ENCODE measurements around the gene ZNF81. TPM values are rescaled to one million over a fixed set of nuclear protein-coding genes. Genes with fewer than 3 reads are reported as not detected.
"Not testable (repeated sequence)": the region's sequence is repeated elsewhere in the genome, so short reads cannot be mapped to it uniquely, and the experiment has no call there.

The ZNF81 gene
- total and polyA plus RNA-seq, 5 experiments from 2014 or later, result 1.5 to 13.3 (median 4.8) TPM

DNA sequence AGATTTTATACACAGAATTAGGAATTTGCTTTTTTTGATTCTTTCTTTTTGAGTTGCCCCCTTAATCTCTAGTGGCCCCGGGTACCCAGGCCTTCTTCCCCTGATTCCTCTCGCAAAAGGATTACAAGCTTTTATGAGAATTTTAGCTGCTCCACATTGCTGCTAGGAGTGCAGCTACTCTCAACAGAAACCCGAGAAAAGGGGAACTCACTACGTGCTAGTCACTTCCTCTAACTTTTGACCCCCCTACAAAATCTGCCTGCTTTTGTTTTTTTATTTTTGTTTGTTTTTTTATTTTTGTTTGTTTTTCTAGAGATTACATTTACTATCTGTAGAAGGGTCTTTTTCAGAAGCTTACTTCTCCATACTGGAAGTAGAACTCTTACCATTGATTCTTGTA is 64.1 kb downstream of the ZNF81 start:
- DNase-seq (no peak), ATAC-seq (no peak)
- peaks cover 5 to 41% (median 32%) of the 10 kb centered on the region in 3 donors for H3K36me3 Mint-ChIP-seq
- POLR2A ChIA-PET, result no interaction called here
- H3K4me3 Mint-ChIP-seq, result no peak overlapping the region
- H3K9me3 Mint-ChIP-seq, result peaks cover 0 to 2% (median 0%) of the 10 kb centered on the region in 9 donors
- no peaks in the 10 kb centered on the region for H3K27me3 Mint-ChIP-seq
- no peak overlapping the region for H3K27ac Mint-ChIP-seq
- H3K4me1 Mint-ChIP-seq, result peaks cover 0 to 5% (median under 1%) of the 10 kb centered on the region in 4 donors

DNA sequence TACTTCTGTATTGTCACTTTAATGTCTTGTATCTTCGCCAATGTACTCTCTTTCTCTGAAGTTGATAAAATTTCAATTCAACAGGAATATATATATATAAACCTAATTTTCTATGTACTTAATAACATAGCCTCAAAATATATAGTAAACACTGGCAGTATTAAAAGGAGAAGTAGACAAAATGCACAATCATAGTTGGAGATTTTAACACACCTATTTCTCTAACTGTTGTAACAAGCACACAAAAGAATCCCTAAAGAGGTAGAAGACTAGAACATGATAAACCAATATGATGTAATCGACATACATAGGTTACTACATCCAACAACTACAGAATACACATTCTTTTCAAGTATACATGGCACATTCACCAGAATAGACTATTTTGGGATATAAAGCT is 65.5 kb downstream of the ZNF81 start:
- DNase-seq (no peak), ATAC-seq (no peak)
- POLR2A ChIA-PET, result no interaction called here
- Mint-ChIP-seq H3K27ac (no peak overlapping the region), H3K27me3 (no peaks in the 10 kb centered on the region), H3K4me3 (no peak overlapping the region), H3K36me3 (peaks cover 5 to 29% (median 22%) of the 10 kb centered on the region in 3 donors), H3K9me3 (peaks cover 0 to 2% (median 0%) of the 10 kb centered on the region in 9 donors), H3K4me1 (peaks cover 0 to 5% (median under 1%) of the 10 kb centered on the region in 4 donors)

DNA sequence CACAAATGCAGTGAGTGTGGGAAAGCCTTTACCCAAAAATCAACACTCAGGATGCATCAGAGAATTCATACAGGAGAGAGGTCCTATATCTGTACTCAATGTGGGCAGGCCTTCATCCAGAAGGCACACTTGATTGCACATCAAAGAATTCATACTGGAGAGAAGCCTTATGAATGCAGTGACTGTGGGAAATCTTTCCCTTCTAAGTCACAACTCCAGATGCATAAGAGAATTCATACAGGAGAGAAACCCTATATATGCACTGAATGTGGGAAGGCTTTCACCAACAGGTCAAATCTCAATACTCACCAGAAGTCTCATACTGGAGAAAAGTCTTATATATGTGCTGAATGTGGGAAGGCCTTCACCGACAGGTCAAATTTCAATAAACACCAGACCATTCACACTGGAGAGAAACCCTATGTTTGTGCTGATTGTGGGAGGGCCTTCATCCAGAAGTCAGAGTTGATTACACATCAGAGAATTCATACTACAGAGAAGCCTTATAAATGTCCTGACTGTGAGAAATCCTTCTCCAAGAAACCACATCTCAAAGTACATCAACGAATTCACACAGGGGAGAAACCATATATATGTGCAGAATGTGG is 79.3 kb downstream of the ZNF81 start:
- POLR2A ChIA-PET, result no interaction called here
- Mint-ChIP-seq H3K27me3 (no peaks in the 10 kb centered on the region), H3K9me3 (peaks cover 0 to 90% (median 31%) of the 10 kb centered on the region in 9 donors), H3K4me3 (no peak overlapping the region), H3K36me3 (peaks cover 31 to 66% (median 59%) of the 10 kb centered on the region in 3 donors), H3K27ac (no peak overlapping the region), H3K4me1 (no peaks in the 10 kb centered on the region)
- ATAC-seq (no peak), DNase-seq (no peak)

DNA sequence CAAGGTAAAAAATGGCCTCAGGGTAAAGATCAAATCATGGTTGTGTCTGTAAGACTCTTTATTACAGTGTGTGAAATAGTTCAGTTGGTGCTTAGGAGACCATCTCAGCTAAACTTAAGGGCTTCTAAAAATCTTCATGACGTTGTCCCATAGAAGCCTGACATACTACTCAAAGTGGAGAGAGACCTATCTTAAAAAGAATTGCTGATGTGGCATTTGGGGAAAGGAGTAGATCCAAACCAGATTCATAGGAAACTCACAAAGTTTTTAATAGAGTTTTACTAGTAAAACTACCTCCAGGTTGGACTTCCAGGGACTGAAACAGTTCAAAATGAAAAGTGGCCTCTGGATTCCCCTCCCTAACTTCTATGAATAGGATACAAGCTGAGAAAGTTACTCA is 81.6 kb downstream of the ZNF81 start:
- POLR2A ChIA-PET, result no interaction called here
- no peaks in the 10 kb centered on the region for H3K4me1 Mint-ChIP-seq
- H3K27me3 Mint-ChIP-seq, result no peaks in the 10 kb centered on the region
- peaks cover 0 to 84% (median 34%) of the 10 kb centered on the region in 9 donors for H3K9me3 Mint-ChIP-seq
- DNase-seq, result no peak
- H3K27ac Mint-ChIP-seq, result no peak overlapping the region
- no peak for ATAC-seq
- no peak overlapping the region for H3K4me3 Mint-ChIP-seq
- peaks cover 24 to 62% (median 50%) of the 10 kb centered on the region in 3 donors for H3K36me3 Mint-ChIP-seq

DNA sequence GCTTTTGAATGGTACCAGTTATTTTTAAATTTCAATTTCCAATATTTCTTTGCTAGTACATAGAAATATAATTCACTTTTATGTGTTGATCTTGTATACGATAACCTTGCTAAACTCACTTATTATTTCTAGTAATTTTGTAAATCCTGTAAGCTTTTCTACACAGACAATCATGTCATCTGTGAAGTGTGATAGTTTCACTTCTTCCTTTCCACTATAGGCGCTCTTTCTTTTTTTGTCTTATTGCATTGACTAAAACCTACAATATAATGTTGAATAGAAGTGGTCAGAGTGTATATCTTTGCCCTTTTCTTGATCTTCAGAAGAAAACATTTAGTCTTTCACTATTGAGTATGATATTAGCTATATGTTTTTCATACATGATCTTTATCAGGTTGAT is 90.5 kb downstream of the ZNF81 start:
- ATAC-seq (no peak), DNase-seq (no peak)
- Mint-ChIP-seq H3K27ac (no peak overlapping the region), H3K4me3 (no peak overlapping the region), H3K9me3 (peaks cover 0 to 5% (median 0%) of the 10 kb centered on the region in 9 donors), H3K27me3 (no peaks in the 10 kb centered on the region), H3K4me1 (peaks cover 0 to 5% (median 0%) of the 10 kb centered on the region in 4 donors), H3K36me3 (peaks cover 0 to under 1% (median 0%) of the 10 kb centered on the region in 3 donors)
- POLR2A ChIA-PET, result no interaction called here

DNA sequence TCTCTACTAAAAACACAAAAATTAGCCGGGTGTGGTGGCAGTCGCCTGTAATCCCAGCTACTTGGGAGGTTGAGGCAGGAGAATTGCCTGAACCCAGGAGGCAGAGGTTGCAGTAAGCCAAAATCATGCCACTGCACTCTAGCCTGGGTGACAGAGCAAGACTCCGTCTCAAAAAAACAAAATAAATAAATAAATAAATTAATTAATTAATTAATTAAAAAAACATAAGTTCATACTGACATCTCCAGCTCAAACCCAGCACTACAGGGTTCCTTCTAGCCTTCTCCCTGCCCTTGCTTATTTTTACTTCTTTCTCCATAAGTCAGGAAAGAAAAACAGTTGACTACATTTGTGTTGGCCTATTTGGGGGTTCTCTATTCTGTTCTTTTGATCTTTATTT is 95.3 kb downstream of the ZNF81 start:
- not testable (repeated sequence) for H3K27ac Mint-ChIP-seq, H3K27me3 Mint-ChIP-seq

DNA sequence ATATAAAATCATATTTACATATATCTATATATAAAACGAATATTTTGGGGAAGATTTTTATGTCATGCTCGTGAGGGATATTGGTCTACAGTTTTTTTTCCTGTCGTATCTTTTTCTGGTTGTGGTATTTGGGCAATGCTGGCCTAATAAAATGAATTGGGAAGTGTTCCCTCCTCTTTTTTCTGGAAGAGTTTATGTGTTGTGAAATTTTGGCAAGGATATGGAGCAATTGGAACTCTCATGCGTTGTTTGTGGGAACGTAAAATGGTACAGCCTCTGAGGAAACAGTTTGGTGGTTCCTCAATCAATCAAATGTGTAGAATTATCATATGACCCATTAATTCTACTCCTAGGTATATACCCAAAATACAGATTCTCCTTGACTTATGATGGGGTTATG is 97.2 kb downstream of the ZNF81 start:
- Mint-ChIP-seq H3K4me1 (peaks cover 2 to 11% (median 8%) of the 10 kb centered on the region in 4 donors), H3K36me3 (no peaks in the 10 kb centered on the region), H3K4me3 (no peak overlapping the region), H3K27ac (no peak overlapping the region), H3K9me3 (peaks cover 0 to 2% (median 0%) of the 10 kb centered on the region in 9 donors), H3K27me3 (peaks cover 0 to 2% (median 0%) of the 10 kb centered on the region in 5 donors)
- DNase-seq (no peak), ATAC-seq (no peak)
- POLR2A ChIA-PET, result no interaction called here

More for the DNA sequence above, 95.3 kb downstream of the ZNF81 start:
- DNase-seq, H3K9me3 Mint-ChIP-seq, H3K4me3 Mint-ChIP-seq, ATAC-seq, H3K36me3 Mint-ChIP-seq, POLR2A ChIA-PET: not testable (repeated sequence)
- peaks cover 2 to 12% (median 8%) of the 10 kb centered on the region in 4 donors for H3K4me1 Mint-ChIP-seq

DNA sequence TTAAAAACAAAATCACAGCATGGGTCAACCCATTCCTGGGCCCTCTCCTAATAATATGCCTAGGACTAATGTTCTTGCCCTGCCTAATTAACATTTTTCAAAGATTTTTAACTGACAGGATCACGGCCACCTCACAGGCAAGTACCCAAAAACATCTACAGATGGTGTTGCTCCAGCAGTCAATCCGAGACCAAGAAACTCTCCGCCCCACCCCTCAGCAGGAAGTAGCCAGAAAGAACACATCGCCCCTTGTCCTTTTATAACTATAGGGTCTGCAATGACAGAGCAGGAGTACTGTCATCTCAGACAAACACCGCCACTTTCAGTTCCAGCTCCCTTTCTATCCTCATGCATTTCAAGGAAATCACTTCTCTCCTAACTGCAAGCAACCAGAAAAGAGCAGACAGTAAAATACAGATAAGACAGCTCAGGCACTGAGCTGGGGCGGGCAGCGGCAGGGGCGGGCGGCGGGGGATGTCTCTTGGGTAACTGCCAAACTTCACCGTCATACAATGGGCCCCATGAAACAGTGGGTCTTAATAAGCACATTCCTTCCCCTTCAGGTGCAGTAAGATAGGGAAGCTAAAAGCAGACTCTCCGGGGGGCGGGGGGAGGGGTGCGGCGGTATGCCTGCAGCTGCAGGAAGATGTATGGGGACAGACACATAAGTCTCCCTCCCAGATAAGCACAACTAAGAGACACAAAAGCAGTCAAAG is 99.7 kb downstream of the ZNF81 start:
- Mint-ChIP-seq H3K27me3 (peaks cover 0 to 2% (median 0%) of the 10 kb centered on the region in 5 donors), H3K27ac (peak overlapping the region; percentile 16 to 87 (median 68)), H3K4me3 (peak overlapping the region; percentile 81 to 91 (median 88)), H3K9me3 (peaks cover 0 to 2% (median 0%) of the 10 kb centered on the region in 9 donors), H3K36me3 (no peaks in the 10 kb centered on the region), H3K4me1 (peaks cover 2 to 11% (median 8%) of the 10 kb centered on the region in 4 donors)
- peak; percentile 60 to 65 for ATAC-seq
- POLR2A ChIA-PET, result interaction anchor here (0.9 kb wide), 1 partner anchor 100 kb away, joined by 3 read pairs; the partner anchor contains the start of gene ZNF81
- peak in 6 of 10 donors; percentile 2 to 23 (median 13) for DNase-seq

DNA sequence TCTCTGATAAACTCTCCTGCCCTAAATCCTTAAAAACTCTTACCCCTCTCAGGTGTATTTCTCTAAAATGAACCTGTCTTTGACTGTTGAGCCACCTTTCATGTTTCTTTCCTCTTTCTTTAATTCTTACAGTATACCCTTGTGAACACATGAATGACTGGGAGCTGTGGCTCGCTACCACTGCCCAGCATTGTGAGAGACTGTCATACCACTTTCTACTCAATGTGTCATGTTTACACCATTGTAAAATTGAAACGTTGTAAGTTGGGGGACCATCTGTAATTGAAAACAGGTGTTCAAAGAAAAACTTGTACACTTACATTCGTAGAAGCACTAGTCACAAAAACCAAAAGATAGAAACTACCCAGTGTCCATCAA is 100.2 kb downstream of the ZNF81 start:
- DNase-seq, result no peak
- POLR2A ChIA-PET, result interaction anchor here (0.9 kb wide), 1 partner anchor 100 kb away, joined by 3 read pairs; the partner anchor contains the start of gene ZNF81
- peaks cover 0 to 2% (median 0%) of the 10 kb centered on the region in 9 donors for H3K9me3 Mint-ChIP-seq
- H3K27me3 Mint-ChIP-seq, result peaks cover 0 to 2% (median 0%) of the 10 kb centered on the region in 5 donors
- H3K4me1 Mint-ChIP-seq, result peaks cover 2 to 11% (median 8%) of the 10 kb centered on the region in 4 donors
- no peak for ATAC-seq
- peak overlapping the region in 6 of 10 donors; percentile 13 to 84 (median 64) for H3K27ac Mint-ChIP-seq
- peak overlapping the region; percentile 81 to 91 (median 88) for H3K4me3 Mint-ChIP-seq
- H3K36me3 Mint-ChIP-seq, result no peaks in the 10 kb centered on the region

DNA sequence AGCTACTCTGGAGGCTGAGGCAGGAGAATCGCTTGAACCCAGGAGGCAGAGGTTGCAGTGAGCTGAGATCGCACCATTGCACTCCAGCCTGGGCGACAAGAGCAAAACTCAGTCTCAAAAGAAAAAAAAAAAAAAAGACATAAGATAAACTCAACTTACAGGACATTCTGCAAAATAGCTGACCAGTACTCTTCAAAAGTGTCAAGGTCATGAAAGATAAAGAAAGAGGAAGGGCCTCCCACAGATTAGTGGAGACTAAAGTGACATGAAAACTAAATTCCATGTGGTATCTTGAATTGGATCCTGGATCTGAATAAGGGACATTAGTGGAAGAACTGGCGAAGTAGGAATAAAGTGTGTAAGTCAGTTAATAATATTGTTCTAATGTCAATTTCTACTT is 103.7 kb downstream of the ZNF81 start:
- H3K36me3 Mint-ChIP-seq, result peaks cover 0 to 5% (median 2%) of the 10 kb centered on the region in 3 donors
- H3K4me3 Mint-ChIP-seq, result no peak overlapping the region
- H3K9me3 Mint-ChIP-seq, result peaks cover 0 to 14% (median 0%) of the 10 kb centered on the region in 9 donors
- no peak for DNase-seq
- H3K4me1 Mint-ChIP-seq, result peaks cover 2 to 11% (median 8%) of the 10 kb centered on the region in 4 donors
- POLR2A ChIA-PET, result no interaction called here
- H3K27ac Mint-ChIP-seq, result no peak overlapping the region
- ATAC-seq, result no peak
- no peaks in the 10 kb centered on the region for H3K27me3 Mint-ChIP-seq

DNA sequence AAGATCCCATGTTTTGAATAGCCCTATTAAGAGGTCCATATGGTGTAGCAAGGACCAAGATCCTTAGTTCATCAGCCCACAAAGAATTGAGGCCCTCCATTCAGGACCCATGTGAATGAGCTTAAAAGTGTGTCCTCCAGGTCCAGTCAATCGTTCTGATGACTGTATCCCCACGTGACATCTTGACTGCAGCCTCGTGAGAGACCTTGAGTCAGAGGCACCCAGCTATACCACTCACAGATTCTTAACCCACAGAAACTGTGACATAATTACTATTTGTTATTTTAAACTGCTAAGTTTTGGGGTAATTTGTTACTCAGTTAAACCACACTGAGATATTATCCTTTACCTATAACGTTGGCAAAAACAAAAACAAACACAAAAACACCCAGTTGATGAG is 104.7 kb downstream of the ZNF81 start:
- H3K4me1 Mint-ChIP-seq, result peaks cover 0 to 7% (median 5%) of the 10 kb centered on the region in 4 donors
- DNase-seq (no peak), ATAC-seq (no peak)
- POLR2A ChIA-PET, result no interaction called here
- H3K27me3 Mint-ChIP-seq, result no peaks in the 10 kb centered on the region
- peaks cover 0 to 5% (median 2%) of the 10 kb centered on the region in 3 donors for H3K36me3 Mint-ChIP-seq
- no peak overlapping the region for H3K27ac Mint-ChIP-seq
- H3K4me3 Mint-ChIP-seq, result no peak overlapping the region
- H3K9me3 Mint-ChIP-seq, result peaks cover 0 to 14% (median 0%) of the 10 kb centered on the region in 9 donors

DNA sequence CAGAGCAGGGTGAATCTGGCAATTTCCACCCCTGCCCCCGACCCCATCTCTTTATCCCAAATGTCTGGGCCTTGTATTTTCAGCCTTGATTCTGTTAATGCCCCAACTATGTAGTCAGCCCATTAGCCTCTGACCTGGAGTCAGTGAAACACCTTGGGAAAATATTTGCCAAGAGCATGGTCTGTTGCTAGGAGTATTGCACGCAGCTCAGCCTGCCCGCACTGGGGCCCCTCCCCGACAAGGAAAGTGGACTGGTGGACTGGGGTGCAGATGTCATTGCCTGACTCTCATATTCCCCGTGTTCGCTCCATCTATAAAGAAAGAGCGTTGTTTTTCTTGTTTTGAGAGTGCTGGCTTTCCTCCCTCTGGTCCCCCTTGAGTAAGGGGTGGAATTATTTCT is 118.6 kb downstream of the ZNF81 start:
- H3K27ac Mint-ChIP-seq, H3K27me3 Mint-ChIP-seq, DNase-seq, H3K4me3 Mint-ChIP-seq, POLR2A ChIA-PET, H3K36me3 Mint-ChIP-seq, ATAC-seq, H3K4me1 Mint-ChIP-seq: not testable (repeated sequence)
- H3K9me3 Mint-ChIP-seq, result peaks cover 0 to 17% (median 5%) of the 10 kb centered on the region in 9 donors

DNA sequence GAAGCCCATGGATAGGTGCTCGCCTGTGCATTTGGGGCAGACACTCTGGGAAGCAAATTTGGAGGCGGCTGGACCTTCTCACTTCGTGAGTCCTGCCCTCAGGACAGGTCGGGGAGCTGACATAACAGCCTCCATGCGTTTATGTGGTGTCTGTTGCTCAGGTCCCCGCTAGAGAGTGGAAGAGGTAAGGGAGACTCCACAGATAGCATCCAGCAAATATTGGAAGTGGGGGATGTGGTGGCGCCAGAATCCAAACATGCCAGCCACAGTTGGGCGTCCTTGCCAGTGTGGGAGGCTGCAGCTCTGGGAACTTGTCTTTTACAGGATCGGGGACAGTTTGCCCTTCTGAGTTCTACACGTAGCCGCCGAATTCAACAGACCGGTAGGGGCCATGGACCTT is 119.3 kb downstream of the ZNF81 start:
- H3K27me3 Mint-ChIP-seq, result no peaks in the 10 kb centered on the region
- ATAC-seq (no peak), DNase-seq (no peak)
- H3K4me1 Mint-ChIP-seq, result peaks cover 0 to 8% (median 0%) of the 10 kb centered on the region in 4 donors
- H3K9me3 Mint-ChIP-seq, result peaks cover 0 to 9% (median 5%) of the 10 kb centered on the region in 9 donors
- no peak overlapping the region for H3K27ac Mint-ChIP-seq
- POLR2A ChIA-PET, result no interaction called here
- peaks cover 0 to 5% (median 3%) of the 10 kb centered on the region in 3 donors for H3K36me3 Mint-ChIP-seq
- H3K4me3 Mint-ChIP-seq, result no peak overlapping the region
